Measurements from ENCODE around the gene HOXB7. TPM values are rescaled to one million over a fixed set of nuclear protein-coding genes. Genes with fewer than 3 reads are reported as not detected.
A peak's percentile ranks its signal among the peaks of the same experiment; 100 is the strongest.

Gene HOXB7
- total RNA-seq, 4 donors from 2014 or later = 10.7 to 22.8 (median 19.0) TPM

- Histone ChIP-seq H3K27me3 (no peaks in the 10 kb centered on the region), H3K4me1 (peaks cover 0 to 54% (median 10%) of the 10 kb centered on the region in 4 donors), H3K4me3 (peak overlapping the region in 2 of 4 donors; percentile 33 to 66), H3K36me3 (peaks cover 0 to 12% (median 0%) of the 10 kb centered on the region in 3 donors), H3K9me3 (no peaks in the 10 kb centered on the region), H3K27ac (peak overlapping the region; percentile 14 to 92 (median 62))
- no peak for TF ChIP-seq CTCF (IDR thresholded peaks at IDR 0.05)
- TF ChIP-seq POLR2A (IDR thresholded peaks at IDR 0.05) = no peak
- DNase-seq = peak in 1 of 3 donors; percentile 43
Observed at GRCh38 chr17:48589060-48589830, 21.6 kb downstream of the HOXB7 start.

GRCh38 chr17:48588528-48588927 lies 22.3 kb downstream of the HOXB7 start:
- peaks cover 0 to 12% (median 0%) of the 10 kb centered on the region in 3 donors for H3K36me3 ChIP-seq
- H3K4me3 ChIP-seq = peak overlapping the region in 1 of 4 donors; percentile 66
- H3K27ac ChIP-seq = peak overlapping the region; percentile 11 to 92 (median 54)
- DNase-seq = no peak
- peaks cover 0 to 60% (median 9%) of the 10 kb centered on the region in 4 donors for H3K4me1 ChIP-seq
- no peaks in the 10 kb centered on the region for H3K27me3 ChIP-seq
- TF ChIP-seq CTCF (IDR thresholded peaks at IDR 0.05) (no peak), POLR2A (IDR thresholded peaks at IDR 0.05) (no peak)
- no peaks in the 10 kb centered on the region for H3K9me3 ChIP-seq

- DNase-seq = peak in 1 of 3 donors; percentile 45
- H3K4me1 ChIP-seq = peaks cover 0 to 64% (median 7%) of the 10 kb centered on the region in 4 donors
- H3K27me3 ChIP-seq = no peaks in the 10 kb centered on the region
- TF ChIP-seq CTCF (IDR thresholded peaks at IDR 0.05) (no peak), POLR2A (IDR thresholded peaks at IDR 0.05) (peak in 1 of 2 donors; percentile 1)
- H3K9me3 ChIP-seq = no peaks in the 10 kb centered on the region
- H3K36me3 ChIP-seq = peaks cover 0 to 12% (median 0%) of the 10 kb centered on the region in 3 donors
- peak overlapping the region in 2 of 4 donors; percentile 10 to 66 for H3K4me3 ChIP-seq
- H3K27ac ChIP-seq = peak overlapping the region; percentile 11 to 92 (median 54)
Observed at GRCh38 chr17:48588074-48588415, 22.8 kb downstream of the HOXB7 start.

- peak overlapping the region in 1 of 4 donors; percentile 66 for H3K4me3 ChIP-seq
- no peaks in the 10 kb centered on the region for H3K27me3 ChIP-seq
- peaks cover 0 to 64% (median 6%) of the 10 kb centered on the region in 4 donors for H3K4me1 ChIP-seq
- H3K9me3 ChIP-seq = no peaks in the 10 kb centered on the region
- TF ChIP-seq POLR2A (IDR thresholded peaks at IDR 0.05) (peak in 1 of 2 donors; percentile 8), CTCF (IDR thresholded peaks at IDR 0.05) (no peak)
- peaks cover 0 to 12% (median 0%) of the 10 kb centered on the region in 3 donors for H3K36me3 ChIP-seq
- H3K27ac ChIP-seq = peak overlapping the region; percentile 20 to 92 (median 74)
- DNase-seq = peak in 2 of 3 donors; percentile 45 to 50
Observed at GRCh38 chr17:48587276-48588073, 23.3 kb downstream of the HOXB7 start.

- Histone ChIP-seq H3K4me1 (peaks cover 0 to 69% (median 5%) of the 10 kb centered on the region in 4 donors), H3K9me3 (no peaks in the 10 kb centered on the region), H3K36me3 (peaks cover 0 to 8% (median 0%) of the 10 kb centered on the region in 3 donors), H3K27ac (peak overlapping the region; percentile 58 to 92 (median 74)), H3K27me3 (no peaks in the 10 kb centered on the region), H3K4me3 (peak overlapping the region; percentile 40 to 66 (median 54))
- TF ChIP-seq CTCF (IDR thresholded peaks at IDR 0.05) = no peak
- TF ChIP-seq POLR2A (IDR thresholded peaks at IDR 0.05) = no peak
- DNase-seq = peak in 1 of 3 donors; percentile 61
Observed at GRCh38 chr17:48586355-48587258, 24.2 kb downstream of the HOXB7 start.

Data from Peyer's patch (tissue), 4 donors.